Aorta (tissue), 5 donors: ENCODE results near the gene NCF2. TPM values are rescaled to one million over a fixed set of nuclear protein-coding genes. Genes with fewer than 3 reads are reported as not detected.

Experiments
- ATAC-seq: fragments of 200-7000 bp; cut with Tn5 transposase; one replicate; pipeline ENCODE4 v1.9.1; 2022; ENCODE audit warnings: moderate library complexity; ENCODE audit not compliant: low FRiP score
- DNase-seq, 2 donors: peaks; one replicate each; pipeline ENCODE4 v3.0.0-alpha.2; 2020
- H3K27ac ChIP-seq, 2 donors: one replicate each; pipeline ENCODE4 v1.5.1; 2013; ENCODE audit warnings: low read length in 2 of 2, mild to moderate bottlenecking in 2 of 2, moderate library complexity in 2 of 2, control low read depth in 1 of 2, inconsistent platforms in 1 of 2, low read depth in 1 of 2
- H3K27me3 ChIP-seq, 2 donors: one replicate each; pipeline ENCODE4 v1.6.1; 2013; ENCODE audit warnings: control low read depth in 1 of 2, low read length in 1 of 2, mild to moderate bottlenecking in 1 of 2, moderate library complexity in 1 of 2; ENCODE audit not compliant: insufficient read depth in 2 of 2, control insufficient read depth in 1 of 2
- H3K36me3 ChIP-seq, 2 donors: one replicate each; pipeline ENCODE4 v1.6.1; 2013; ENCODE audit warnings: control low read depth in 1 of 2, low read length in 1 of 2, mild to moderate bottlenecking in 1 of 2; ENCODE audit not compliant: insufficient read depth in 2 of 2, control insufficient read depth in 1 of 2
- H3K4me1 ChIP-seq, 2 donors: one replicate each; pipeline ENCODE4 v1.6.1; 2013; ENCODE audit warnings: low read length in 2 of 2, control low read depth in 1 of 2, mild to moderate bottlenecking in 1 of 2, moderate library complexity in 1 of 2; ENCODE audit not compliant: insufficient read depth in 2 of 2, control insufficient read depth in 1 of 2
- H3K4me3 ChIP-seq, 2 donors: one replicate each; pipeline ENCODE4 v1.5.1; 2013; ENCODE audit warnings: low read length in 2 of 2, control low read depth in 1 of 2, mild to moderate bottlenecking in 1 of 2
- H3K9me3 ChIP-seq: one replicate; pipeline ENCODE4 v1.6.1; 2013; ENCODE audit warnings: mild to moderate bottlenecking, low read length; ENCODE audit not compliant: control insufficient read depth
- WGBS, 2 donors: extraction: QIAGEN DNeasy Blood & Tissue Kit; methylation state at CpG; one replicate each; pipeline ENCODE4 v1.1.7; 2013; 5-methylcytosine and 5-hydroxymethylcytosine counted together
- intact Hi-C, 2 donors: fragments of 100-400 bp; cut with DNase I; formaldehyde crosslinking; loops; one replicate each; pipeline versions ENCODE4 v1.14.2 to v1.15.0; 2022
- polyA plus RNA-seq, 2 donors: library from polyadenylated mRNA; stranded (reverse); fragments of 200-250 nt; gene quantifications; one replicate each; pipeline ENCODE4 v1.2.3, GENCODE V29; 2013
- total RNA-seq, 2 donors: library from RNA; stranded (reverse); fragmentation: NEBNext Ultra II Directional; extraction: Animal tissue kit (Norgen Biotek cat#: 25700); gene quantifications; one replicate each; pipeline ENCODE4 v1.2.1, GENCODE V29; 2021
- donor health status: healthy with polysubstance abuse.
- donor health status: Bipolar disorder and iron deficiency.
- donor health status: DM: no; HTN: no; CAD: no.
- donor health status: DM: no; HTN: no; CAD: no.
- donor health status: DM: yes; HTN: yes; CAD: no.

Gene NCF2
- total and polyA plus RNA-seq, 4 donors = 2.2 to 28.0 (median 18.4) TPM

DNA sequence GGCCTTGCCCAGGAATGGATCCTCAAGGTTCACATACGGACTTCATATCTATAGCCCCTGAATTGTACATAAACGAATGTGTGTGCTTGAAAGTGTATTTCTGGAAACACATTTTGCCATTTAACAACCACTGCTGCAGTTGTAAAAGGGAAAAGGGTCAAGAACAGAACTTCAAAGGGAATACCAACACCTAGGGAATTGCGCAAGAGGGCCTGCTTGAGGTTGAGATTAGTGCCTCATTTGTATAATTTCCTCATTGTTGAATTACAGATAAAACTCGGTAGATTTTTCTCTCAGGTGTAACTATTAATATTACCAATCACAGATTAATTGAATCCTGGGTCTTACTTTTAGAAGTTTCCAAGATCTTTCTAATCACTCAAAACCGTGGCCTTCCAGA is 6.1 kb downstream of the NCF2 start:
- intact Hi-C loops = no loop called here
- Histone ChIP-seq H3K4me1 (peaks cover under 1 to 2% of the 10 kb centered on the region in 2 donors), H3K36me3 (no peaks in the 10 kb centered on the region), H3K9me3 (no peaks in the 10 kb centered on the region), H3K27me3 (no peaks in the 10 kb centered on the region), H3K4me3 (no peak overlapping the region), H3K27ac (no peak overlapping the region)
- ATAC-seq = no peak
- DNase-seq = no peak
- WGBS, 2 donors = 68 to 72% methylated on average over 5 of the region's 5 CpGs

- no peak for ATAC-seq
- WGBS, 2 donors = 73 to 74% methylated on average over 6 of the region's 6 CpGs
Measured at GRCh38 chr1:183583466-183583865, 6.8 kb downstream of the NCF2 start.

DNA sequence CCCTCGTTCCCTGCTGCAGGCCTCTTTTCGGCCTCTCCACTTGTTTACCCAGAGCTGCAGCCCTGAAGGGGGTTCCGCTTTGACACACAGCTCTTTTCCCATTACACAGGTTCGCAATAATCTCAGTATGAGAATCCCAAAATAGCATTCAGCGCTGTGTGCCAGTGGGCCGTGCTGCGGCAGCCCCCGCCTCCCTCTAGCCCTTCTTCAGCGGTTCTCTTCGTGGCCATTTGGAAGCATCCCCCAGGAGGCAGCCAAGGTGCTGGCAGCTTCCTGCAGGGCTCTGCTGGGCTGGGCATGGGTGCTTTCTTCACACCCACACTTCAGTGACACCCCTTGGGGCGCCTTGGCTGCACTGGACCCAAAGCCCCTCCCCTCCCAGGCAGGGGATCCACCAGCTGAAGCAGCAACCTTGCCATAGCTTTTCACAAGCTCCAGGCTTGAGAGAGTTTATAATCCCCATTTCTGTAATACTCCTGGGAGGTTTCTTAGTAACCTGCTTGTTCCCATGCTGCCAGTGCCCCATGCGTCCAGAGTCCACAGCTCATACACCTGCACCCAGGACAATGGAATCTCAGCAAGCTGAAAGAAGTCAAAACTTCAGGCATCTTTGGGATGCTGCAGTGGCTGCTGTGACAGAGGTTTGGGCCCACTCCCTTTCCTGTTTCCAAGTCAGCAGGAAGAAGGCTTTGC is 8.1 kb downstream of the NCF2 start:
- ATAC-seq (peak; percentile 58), DNase-seq (peak in 1 of 2 donors; percentile 75)
- no peak overlapping the region for H3K4me3 ChIP-seq
- intact Hi-C loops = no loop called here
- H3K27ac ChIP-seq = peak overlapping the region; percentile 62 to 71
- H3K4me1 ChIP-seq = peaks cover 3 to 6% of the 10 kb centered on the region in 2 donors
- no peaks in the 10 kb centered on the region for H3K27me3 ChIP-seq
- WGBS, 2 donors = 1 to 6% methylated on average over 12 of the region's 12 CpGs
- H3K9me3 ChIP-seq = no peaks in the 10 kb centered on the region
- H3K36me3 ChIP-seq = no peaks in the 10 kb centered on the region

More at GRCh38 chr1:183583466-183583865, 6.8 kb downstream of the NCF2 start:
- no peaks in the 10 kb centered on the region for H3K27me3 ChIP-seq
- no peak overlapping the region for H3K4me3 ChIP-seq
- intact Hi-C loops = no loop called here
- H3K27ac ChIP-seq = no peak overlapping the region
- peaks cover 2 to 5% of the 10 kb centered on the region in 2 donors for H3K4me1 ChIP-seq
- no peaks in the 10 kb centered on the region for H3K36me3 ChIP-seq
- DNase-seq = peak in 1 of 2 donors; percentile 68
- H3K9me3 ChIP-seq = no peaks in the 10 kb centered on the region

- no peaks in the 10 kb centered on the region for H3K36me3 ChIP-seq
- intact Hi-C loops = no loop called here
- ATAC-seq (no peak), DNase-seq (no peak)
- no peak overlapping the region for H3K27ac ChIP-seq
- H3K4me3 ChIP-seq = no peak overlapping the region
- H3K27me3 ChIP-seq = no peaks in the 10 kb centered on the region
- WGBS, 2 donors = 46 to 57% methylated on average over 8 of the region's 8 CpGs
- peaks cover 7 to 13% of the 10 kb centered on the region in 2 donors for H3K4me1 ChIP-seq
- H3K9me3 ChIP-seq = no peaks in the 10 kb centered on the region
Measured at GRCh38 chr1:183580281-183580682, 10.0 kb downstream of the NCF2 start.

DNA sequence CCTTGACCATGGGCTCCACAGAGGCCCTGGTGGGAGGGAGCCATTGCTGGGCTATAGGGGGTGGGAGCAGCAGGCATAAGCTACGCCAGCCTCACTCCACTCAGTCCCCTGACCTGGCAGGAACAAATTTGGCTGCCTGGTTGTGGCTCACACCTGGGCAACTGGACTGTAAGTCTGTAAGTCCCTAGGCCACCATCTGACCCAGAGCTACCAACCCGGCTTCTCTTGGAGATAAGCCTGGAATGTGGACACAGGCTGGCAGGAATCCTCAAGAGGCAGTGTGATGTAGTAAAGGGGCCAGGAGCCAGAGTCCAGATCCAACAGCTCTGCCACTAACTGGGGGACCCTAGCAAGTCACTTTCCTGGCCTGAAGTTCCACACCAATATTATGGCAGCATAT is 11.4 kb downstream of the NCF2 start:
- Histone ChIP-seq H3K9me3 (no peaks in the 10 kb centered on the region), H3K27me3 (no peaks in the 10 kb centered on the region), H3K4me3 (no peak overlapping the region), H3K4me1 (peaks cover 7 to 13% of the 10 kb centered on the region in 2 donors), H3K36me3 (no peaks in the 10 kb centered on the region), H3K27ac (no peak overlapping the region)
- DNase-seq (no peak), ATAC-seq (no peak)
- WGBS, 2 donors = 18 to 28% methylated on average over 2 of the region's 2 CpGs
- intact Hi-C loops = no loop called here

GRCh38 chr1:183577897-183578465 is 12.3 kb downstream of the NCF2 start:
- H3K4me3 ChIP-seq = no peak overlapping the region
- peaks cover 7 to 13% of the 10 kb centered on the region in 2 donors for H3K4me1 ChIP-seq
- no peak for ATAC-seq
- no peaks in the 10 kb centered on the region for H3K9me3 ChIP-seq
- H3K27me3 ChIP-seq = no peaks in the 10 kb centered on the region
- H3K36me3 ChIP-seq = no peaks in the 10 kb centered on the region
- DNase-seq = no peak
- WGBS, 2 donors = 84% methylated on average over 7 of the region's 7 CpGs
- intact Hi-C loops = loop anchor here in 1 of 2 donors (2.0 kb wide), 1 partner anchor 31 kb away; no protein-coding TSS in a partner anchor
- H3K27ac ChIP-seq = no peak overlapping the region

GRCh38 chr1:183576537-183576936 is 13.7 kb downstream of the NCF2 start:
- intact Hi-C loops = loop anchor here in 1 of 2 donors (2.0 kb wide), 1 partner anchor 32 kb away; no protein-coding TSS in a partner anchor
- no peaks in the 10 kb centered on the region for H3K27me3 ChIP-seq
- ATAC-seq (no peak), DNase-seq (no peak)
- H3K4me3 ChIP-seq = no peak overlapping the region
- no peak overlapping the region for H3K27ac ChIP-seq
- peaks cover 5 to 13% of the 10 kb centered on the region in 2 donors for H3K4me1 ChIP-seq
- no peaks in the 10 kb centered on the region for H3K9me3 ChIP-seq
- WGBS, 2 donors = 11 to 14% methylated on average over 8 of the region's 8 CpGs
- no peaks in the 10 kb centered on the region for H3K36me3 ChIP-seq

GRCh38 chr1:183575606-183576005 is 14.7 kb downstream of the NCF2 start:
- DNase-seq (no peak), ATAC-seq (no peak)
- H3K4me1 ChIP-seq = peaks cover 5 to 13% of the 10 kb centered on the region in 2 donors
- H3K9me3 ChIP-seq = no peaks in the 10 kb centered on the region
- no peaks in the 10 kb centered on the region for H3K27me3 ChIP-seq
- no peak overlapping the region for H3K27ac ChIP-seq
- WGBS, 2 donors = 24 to 36% methylated on average over 5 of the region's 5 CpGs
- no peak overlapping the region for H3K4me3 ChIP-seq
- no peaks in the 10 kb centered on the region for H3K36me3 ChIP-seq
- intact Hi-C loops = loop anchor here in 1 of 2 donors (2.0 kb wide), 1 partner anchor 33 kb away; no protein-coding TSS in a partner anchor

- Histone ChIP-seq H3K27me3 (no peaks in the 10 kb centered on the region), H3K9me3 (no peaks in the 10 kb centered on the region), H3K4me3 (no peak overlapping the region), H3K36me3 (no peaks in the 10 kb centered on the region), H3K4me1 (peaks cover 5 to 8% of the 10 kb centered on the region in 2 donors), H3K27ac (no peak overlapping the region)
- ATAC-seq (no peak), DNase-seq (no peak)
- 0 to 18% methylated on average over 1 of the region's 1 CpG for WGBS, 2 donors
- intact Hi-C loops = no loop called here
Measured at GRCh38 chr1:183572721-183573120, 17.5 kb downstream of the NCF2 start.
